H9 (cell line): ENCODE data around the gene UBE2E1. TPM values are rescaled to one million over a fixed set of nuclear protein-coding genes. Genes with fewer than 3 reads are reported as not detected.

Experiments used
- DNase-seq: peaks from one replicate; pipeline ENCODE4 v3.0.0-alpha.2; 2017
- H2AFZ ChIP-seq: one replicate; pipeline ENCODE4 v1.6.1; 2013; ENCODE audit warnings: mild to moderate bottlenecking, low read length, control low read depth, moderate library complexity
- H2AK5ac ChIP-seq: 2 replicates; pipeline ENCODE4 v1.6.1; 2013; ENCODE audit warnings: low read length, control low read depth, mixed read lengths; ENCODE audit not compliant: insufficient read length
- H2BK120ac ChIP-seq: one replicate; pipeline ENCODE4 v1.6.1; 2013; ENCODE audit warnings: low read depth, mild to moderate bottlenecking, low read length, control low read depth, inconsistent platforms; ENCODE audit not compliant: poor library complexity, severe bottlenecking
- H2BK12ac ChIP-seq: 2 replicates; pipeline ENCODE4 v1.6.1; 2013; ENCODE audit warnings: low read length, control low read depth, mixed read lengths, low read depth; ENCODE audit not compliant: insufficient read length
- H2BK15ac ChIP-seq: 2 replicates; pipeline ENCODE4 v1.6.1; 2013; ENCODE audit warnings: low read depth, low read length, control low read depth
- H2BK20ac ChIP-seq: one replicate; pipeline ENCODE4 v1.6.1; 2013; ENCODE audit warnings: low read depth, mild to moderate bottlenecking, low read length, control low read depth, inconsistent platforms; ENCODE audit not compliant: poor library complexity, severe bottlenecking
- H2BK5ac ChIP-seq: 2 replicates; pipeline ENCODE4 v1.6.1; 2013; ENCODE audit warnings: low read length, control low read depth, mixed read lengths; ENCODE audit not compliant: insufficient read length
- H3K14ac ChIP-seq: 2 replicates; pipeline ENCODE4 v1.6.1; 2013; ENCODE audit warnings: low read length, control low read depth; ENCODE audit not compliant: insufficient read depth
- H3K18ac ChIP-seq: 2 replicates; pipeline ENCODE4 v1.6.1; 2013; ENCODE audit warnings: low read depth, mild to moderate bottlenecking, mixed read lengths, low read length, control low read depth; ENCODE audit not compliant: insufficient read length
- H3K23ac ChIP-seq: 2 replicates; pipeline ENCODE4 v1.6.1; 2013; ENCODE audit warnings: low read length, control low read depth, mixed read lengths, low read depth; ENCODE audit not compliant: insufficient read length
- H3K23me2 ChIP-seq: 2 replicates; pipeline ENCODE4 v1.6.1; 2013; ENCODE audit warnings: low read depth, mild to moderate bottlenecking, mixed read lengths, low read length, control low read depth; ENCODE audit not compliant: insufficient read length, poor library complexity, severe bottlenecking
- H3K27ac ChIP-seq: 2 replicates; pipeline ENCODE4 v1.5.1; 2013; ENCODE audit warnings: low read length, control low read depth, mixed read lengths, low read depth; ENCODE audit not compliant: insufficient read length
- H3K27me3 ChIP-seq: 2 replicates; pipeline ENCODE4 v1.6.1; 2013; ENCODE audit warnings: low read length, control low read depth, inconsistent platforms; ENCODE audit not compliant: insufficient read depth
- H3K4ac ChIP-seq: 2 replicates; pipeline ENCODE4 v1.6.1; 2013; ENCODE audit warnings: low read depth, mild to moderate bottlenecking, control low read depth, inconsistent platforms, low read length, moderate library complexity
- H3K4me1 ChIP-seq: 2 replicates; pipeline ENCODE4 v1.6.1; 2013; ENCODE audit warnings: low read length, control low read depth, inconsistent platforms; ENCODE audit not compliant: insufficient read depth
- H3K4me2 ChIP-seq: 2 replicates; pipeline ENCODE4 v1.6.1; 2013; ENCODE audit warnings: low read length, control low read depth, mixed read lengths; ENCODE audit not compliant: insufficient read length, insufficient read depth
- H3K56ac ChIP-seq: 2 replicates; pipeline ENCODE4 v1.6.1; 2013; ENCODE audit warnings: low read depth, mild to moderate bottlenecking, mixed read lengths, low read length, control low read depth; ENCODE audit not compliant: insufficient read length
- H3K79me1 ChIP-seq: 2 replicates; pipeline ENCODE4 v1.6.1; 2013; ENCODE audit warnings: low read depth, mild to moderate bottlenecking, moderate library complexity, low read length, control low read depth, inconsistent platforms; ENCODE audit not compliant: insufficient read depth, poor library complexity, severe bottlenecking
- H3K79me2 ChIP-seq: 2 replicates; pipeline ENCODE4 v1.6.1; 2013; ENCODE audit warnings: low read length, control low read depth, inconsistent platforms; ENCODE audit not compliant: insufficient read depth
- H3K9ac ChIP-seq: 2 replicates; pipeline ENCODE4 v1.6.1; 2013; ENCODE audit warnings: low read length, control low read depth, mixed read lengths; ENCODE audit not compliant: insufficient read length; ENCODE audit errors: extremely low read depth
- H3K9me3 ChIP-seq: one replicate; pipeline ENCODE4 v1.6.1; 2013; ENCODE audit warnings: low read depth, low read length, inconsistent platforms; ENCODE audit not compliant: control insufficient read depth
- H3T11ph ChIP-seq: one replicate; pipeline ENCODE4 v1.6.1; 2013; ENCODE audit warnings: mild to moderate bottlenecking, low read length, control low read depth, inconsistent platforms
- H4K20me1 ChIP-seq: one replicate; pipeline ENCODE4 v1.6.1; 2013; ENCODE audit not compliant: control insufficient read depth, insufficient read length, insufficient read depth
- H4K5ac ChIP-seq: 2 replicates; pipeline ENCODE4 v1.6.1; 2013; ENCODE audit warnings: low read depth, mild to moderate bottlenecking, mixed read lengths, low read length, control low read depth; ENCODE audit not compliant: insufficient read length
- H4K8ac ChIP-seq: replicated peaks from 2 replicates; pipeline ENCODE4 v1.6.1; 2013; ENCODE audit warnings: low read length, control low read depth, mixed read lengths, low read depth; ENCODE audit not compliant: insufficient read length
- H4K91ac ChIP-seq: 2 replicates; pipeline ENCODE4 v1.6.1; 2013; ENCODE audit warnings: low read depth, mild to moderate bottlenecking, moderate library complexity, mixed read lengths, low read length, control low read depth; ENCODE audit not compliant: insufficient read length
- H3K27ac Mint-ChIP-seq, 3 experiments: 2 replicates in 2 of 3; 3 replicates in 1 of 3; pipeline ENCODE4 v1.8.0; 2020 to 2021; ENCODE audit warnings: mixed read lengths in 3 of 3, mild to moderate bottlenecking in 1 of 3, moderate library complexity in 1 of 3
- H3K27me3 Mint-ChIP-seq: 2 replicates; pipeline ENCODE4 v1.8.0; 2021; ENCODE audit warnings: low read depth, mild to moderate bottlenecking, moderate library complexity, mixed read lengths
- H3K36me3 Mint-ChIP-seq, 3 experiments: 2 replicates in 2 of 3; 3 replicates in 1 of 3; pipeline ENCODE4 v1.8.0; 2020 to 2021; ENCODE audit warnings: low read depth in 3 of 3, mixed read lengths in 3 of 3; ENCODE audit not compliant: insufficient read depth in 1 of 3
- H3K4me1 Mint-ChIP-seq, 2 experiments: 2 replicates each; pipeline ENCODE4 v1.8.0; 2020; ENCODE audit warnings: mixed read lengths in 2 of 2
- H3K4me3 Mint-ChIP-seq, 2 experiments: 2 replicates in 1 of 2; 3 replicates in 1 of 2; pipeline ENCODE4 v1.8.0; 2020 to 2021; ENCODE audit warnings: mild to moderate bottlenecking in 2 of 2, mixed read lengths in 2 of 2, moderate library complexity in 1 of 2
- H3K9me3 Mint-ChIP-seq, 2 experiments: 2 replicates in 1 of 2; 3 replicates in 1 of 2; pipeline ENCODE4 v1.8.0; 2020; ENCODE audit warnings: mild to moderate bottlenecking in 2 of 2, mixed read lengths in 2 of 2, moderate library complexity in 1 of 2
- WGBS: extraction: QIAGEN DNeasy Blood & Tissue Kit; methylation state at CpG from one replicate; pipeline ENCODE4 v1.1.7; 2013; ENCODE audit warnings: missing lambda C conversion rate, low lambda C conversion rate, mixed read lengths; ENCODE audit not compliant: insufficient read length; ENCODE audit errors: extremely low coverage; 5-methylcytosine and 5-hydroxymethylcytosine counted together
- total RNA-seq: library from RNA; stranded (reverse); gene quantifications from 2 replicates; pipeline ENCODE4 v1.2.1, GENCODE V29; 2021
- TF ChIP-seq, protein P1 (sequence below): fragments of 200-600 bp; sonication (generic); conservative IDR thresholded peaks from 3 replicates; pipeline ENCODE4 v1.8.0; 2021; ENCODE audit warnings: antibody characterized with exemption, mild to moderate bottlenecking

Gene UBE2E1
- total RNA-seq, 1 experiment from 2014 or later = 142 TPM

DNA sequence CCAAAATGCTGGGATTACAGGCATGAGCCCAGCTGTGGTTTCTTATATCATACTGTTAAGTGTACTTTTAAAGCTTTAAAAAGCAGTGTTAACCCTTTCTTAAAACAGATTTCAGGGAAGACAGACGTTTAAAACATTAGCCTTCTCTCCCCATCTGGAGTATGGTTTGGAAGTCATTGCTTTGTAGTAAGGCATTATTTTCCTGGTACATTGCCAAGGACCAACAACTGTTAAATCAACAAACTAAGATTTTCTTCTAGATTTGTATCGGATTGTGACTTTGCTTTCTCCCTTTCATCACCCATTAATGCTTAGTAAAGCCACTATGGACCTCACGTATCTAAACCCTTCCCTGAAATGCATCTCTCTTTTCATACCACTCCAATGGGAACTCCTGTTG lies 50.5 kb downstream of the UBE2E1 start:
- TF ChIP-seq, protein P1, sequence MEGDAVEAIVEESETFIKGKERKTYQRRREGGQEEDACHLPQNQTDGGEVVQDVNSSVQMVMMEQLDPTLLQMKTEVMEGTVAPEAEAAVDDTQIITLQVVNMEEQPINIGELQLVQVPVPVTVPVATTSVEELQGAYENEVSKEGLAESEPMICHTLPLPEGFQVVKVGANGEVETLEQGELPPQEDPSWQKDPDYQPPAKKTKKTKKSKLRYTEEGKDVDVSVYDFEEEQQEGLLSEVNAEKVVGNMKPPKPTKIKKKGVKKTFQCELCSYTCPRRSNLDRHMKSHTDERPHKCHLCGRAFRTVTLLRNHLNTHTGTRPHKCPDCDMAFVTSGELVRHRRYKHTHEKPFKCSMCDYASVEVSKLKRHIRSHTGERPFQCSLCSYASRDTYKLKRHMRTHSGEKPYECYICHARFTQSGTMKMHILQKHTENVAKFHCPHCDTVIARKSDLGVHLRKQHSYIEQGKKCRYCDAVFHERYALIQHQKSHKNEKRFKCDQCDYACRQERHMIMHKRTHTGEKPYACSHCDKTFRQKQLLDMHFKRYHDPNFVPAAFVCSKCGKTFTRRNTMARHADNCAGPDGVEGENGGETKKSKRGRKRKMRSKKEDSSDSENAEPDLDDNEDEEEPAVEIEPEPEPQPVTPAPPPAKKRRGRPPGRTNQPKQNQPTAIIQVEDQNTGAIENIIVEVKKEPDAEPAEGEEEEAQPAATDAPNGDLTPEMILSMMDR = no peak
- Histone ChIP-seq H4K20me1 (no peaks in the 10 kb centered on the region), H3K4me2 (no peak overlapping the region), H4K91ac (no peak overlapping the region), H3K27ac (no peak overlapping the region), H3K9ac (no peak overlapping the region), H3K79me1 (peaks cover 13% of the 10 kb centered on the region), H3T11ph (no peak overlapping the region), H3K4ac (no peak overlapping the region), H4K5ac (no peak overlapping the region), H3K9me3 (no peaks in the 10 kb centered on the region), H3K79me2 (peaks cover 12% of the 10 kb centered on the region; the same call in 1 of the 2 replicates), H2BK20ac (no peak overlapping the region), H3K23ac (no peak overlapping the region), H3K27me3 (no peaks in the 10 kb centered on the region), H2BK120ac (no peak overlapping the region), H3K56ac (no peak overlapping the region), H4K8ac (no peak overlapping the region), H3K23me2 (no peaks in the 10 kb centered on the region), H2BK5ac (no peak overlapping the region), H3K18ac (no peak overlapping the region), H2AFZ (no peak overlapping the region), H3K4me1 (no peaks in the 10 kb centered on the region; the same call in 1 of the 2 replicates), H2BK12ac (no peak overlapping the region), H3K14ac (no peak overlapping the region), H2AK5ac (no peak overlapping the region), H2BK15ac (no peak overlapping the region)
- DNase-seq = no peak
- H3K4me1 Mint-ChIP-seq = peaks cover 20 to 31% of the 10 kb centered on the region in 2 experiments
- no peak overlapping the region for H3K4me3 Mint-ChIP-seq
- no peaks in the 10 kb centered on the region for H3K27me3 Mint-ChIP-seq
- peaks cover 17 to 25% (median 22%) of the 10 kb centered on the region in 3 experiments for H3K36me3 Mint-ChIP-seq
- no CpG with 5 or more reads among the region's 3 CpGs for WGBS
- H3K27ac Mint-ChIP-seq = peak overlapping the region in 1 of 3 experiments; percentile 28; a peak in 2 of 7 replicates
- peaks cover under 1 to 4% of the 10 kb centered on the region in 2 experiments; a peak in 3 of 5 replicates for H3K9me3 Mint-ChIP-seq
